Naive thymus-derived CD8-positive, alpha-beta T cell (primary cell): Measurements from ENCODE around the gene RNFT2. TPM values are rescaled to one million over a fixed set of nuclear protein-coding genes. Genes with fewer than 3 reads are reported as not detected.
"Not testable (repeated sequence)": the region's sequence is repeated elsewhere in the genome, so short reads cannot be mapped to it uniquely, and the experiment has no call there.

ENCODE experiments used
- ATAC-seq, 2 donors: fragments of 150-1000 bp; cut with Tn5 transposase in 1 of 2; sonication (Bioruptor Pico), chemical (Tn5 transposase) in 1 of 2; 1 replicate in 1 of 2; 2 replicates in 1 of 2; pipeline ENCODE4 v1.10.0; 2021; ENCODE audit warnings: mild to moderate bottlenecking in 2 of 2, moderate library complexity in 2 of 2
- POLR2A ChIA-PET: fragments of 350-600 bp; sonication (Branson Sonifier 250); formaldehyde crosslinking; loops from one replicate; lab custom pipeline; 2021; ENCODE audit warnings: antibody characterized with exemption; lab: Charles Lee
- DNase-seq, 10 donors: peaks; one replicate each; pipeline versions ENCODE4 v3.0.0 to v3.0.0-alpha.2; 2020 to 2022
- H3K27ac Mint-ChIP-seq, 10 donors: one replicate each; pipeline ENCODE4 v1.8.0; 2020 to 2022; ENCODE audit warnings: mild to moderate bottlenecking in 10 of 10, mixed read lengths in 10 of 10, moderate library complexity in 4 of 10, inconsistent platforms in 1 of 10
- H3K27me3 Mint-ChIP-seq, 5 donors: one replicate each; pipeline ENCODE4 v1.8.0; 2021 to 2022; ENCODE audit warnings: mixed read lengths in 5 of 5
- H3K36me3 Mint-ChIP-seq, 3 donors: one replicate each; pipeline ENCODE4 v1.8.0; 2020 to 2022; ENCODE audit warnings: mixed read lengths in 3 of 3, mild to moderate bottlenecking in 2 of 3, inconsistent platforms in 1 of 3
- H3K4me1 Mint-ChIP-seq, 4 donors: one replicate each; pipeline ENCODE4 v1.8.0; 2021 to 2022; ENCODE audit warnings: mixed read lengths in 4 of 4
- H3K4me3 Mint-ChIP-seq, 10 donors: one replicate each; pipeline ENCODE4 v1.8.0; 2020 to 2022; ENCODE audit warnings: mild to moderate bottlenecking in 10 of 10, mixed read lengths in 10 of 10, moderate library complexity in 6 of 10, inconsistent platforms in 1 of 10
- H3K9me3 Mint-ChIP-seq, 9 donors: one replicate each; pipeline ENCODE4 v1.8.0; 2020 to 2022; ENCODE audit warnings: mixed read lengths in 9 of 9, mild to moderate bottlenecking in 3 of 9, inconsistent platforms in 1 of 9, moderate library complexity in 1 of 9
- polyA plus RNA-seq, 3 donors: library from polyadenylated mRNA; unstranded; fragments of 300-500 nt; fragmentation: Illumina TruSeq; gene quantifications; one replicate each; pipeline ENCODE4 v1.2.3, GENCODE V29; 2021
- total RNA-seq, 8 experiments: library from RNA in 2 of 8; stranded (reverse) in 2 of 8; gene quantifications; one replicate each; pipeline ENCODE4 v1.2.3 and lab custom pipeline; 2021 to 2026

Gene RNFT2
- total and polyA plus RNA-seq, 5 experiments from 2014 or later, result 1.9 to 7.2 (median 2.4) TPM

- peak overlapping the region in 7 of 10 donors; percentile 4 to 75 (median 52) for H3K4me3 Mint-ChIP-seq
- H3K36me3 Mint-ChIP-seq, result peaks cover 0 to 34% (median 8%) of the 10 kb centered on the region in 3 donors
- no peak for DNase-seq
- no peaks in the 10 kb centered on the region for H3K27me3 Mint-ChIP-seq
- peak overlapping the region in 5 of 10 donors; percentile 6 to 88 (median 28) for H3K27ac Mint-ChIP-seq
- H3K4me1 Mint-ChIP-seq, result peaks cover 28 to 56% (median 47%) of the 10 kb centered on the region in 4 donors
- ATAC-seq, result no peak
- H3K9me3 Mint-ChIP-seq, result no peaks in the 10 kb centered on the region
- POLR2A ChIA-PET, result no interaction called here
Observed at GRCh38 chr12:116735084-116735483, 3.0 kb upstream of the RNFT2 start.

GRCh38 chr12:116735951-116736599, 2.0 kb upstream of the RNFT2 start:
- Mint-ChIP-seq H3K9me3 (no peaks in the 10 kb centered on the region), H3K36me3 (peaks cover 0 to 28% (median 8%) of the 10 kb centered on the region in 3 donors), H3K4me1 (peaks cover 28 to 53% (median 47%) of the 10 kb centered on the region in 4 donors), H3K4me3 (peak overlapping the region; percentile 84 to 99 (median 92)), H3K27ac (peak overlapping the region in 6 of 10 donors; percentile 29 to 80 (median 73)), H3K27me3 (no peaks in the 10 kb centered on the region)
- DNase-seq (no peak), ATAC-seq (no peak)
- POLR2A ChIA-PET, result interaction anchor here (1.4 kb wide), 1 partner anchor 9 kb away, joined by 3 read pairs; no protein-coding TSS in a partner anchor

- Mint-ChIP-seq H3K27me3 (no peaks in the 10 kb centered on the region), H3K27ac (peak overlapping the region; percentile 54 to 89 (median 83)), H3K4me1 (peaks cover 26 to 49% (median 44%) of the 10 kb centered on the region in 4 donors), H3K4me3 (peak overlapping the region; percentile 84 to 99 (median 92)), H3K36me3 (peaks cover 3 to 26% (median 8%) of the 10 kb centered on the region in 3 donors), H3K9me3 (no peaks in the 10 kb centered on the region)
- DNase-seq (peak in 1 of 10 donors; percentile 5), ATAC-seq (no peak)
- POLR2A ChIA-PET, result interaction anchor here (1.0 to 1.4 kb wide), 3 partner anchors 10 to 82 kb away, joined by 3 read pairs; no protein-coding TSS in a partner anchor
Observed at GRCh38 chr12:116736962-116737773, 947 bp upstream of the RNFT2 start.

GRCh38 chr12:116739381-116739887, 1.3 kb downstream of the RNFT2 start:
- H3K4me3 Mint-ChIP-seq, result peak overlapping the region in 4 of 10 donors; percentile 1 to 97 (median 94)
- ATAC-seq, result no peak
- no peak overlapping the region for H3K27ac Mint-ChIP-seq
- peaks cover 19 to 38% (median 33%) of the 10 kb centered on the region in 4 donors for H3K4me1 Mint-ChIP-seq
- POLR2A ChIA-PET, result no interaction called here
- H3K36me3 Mint-ChIP-seq, result peaks cover 3 to 14% (median 7%) of the 10 kb centered on the region in 3 donors
- no peak for DNase-seq
- no peaks in the 10 kb centered on the region for H3K27me3 Mint-ChIP-seq
- no peaks in the 10 kb centered on the region for H3K9me3 Mint-ChIP-seq

GRCh38 chr12:116742787-116743186, 4.7 kb downstream of the RNFT2 start:
- peaks cover 5 to 13% (median 12%) of the 10 kb centered on the region in 4 donors for H3K4me1 Mint-ChIP-seq
- ATAC-seq, H3K9me3 Mint-ChIP-seq, POLR2A ChIA-PET, H3K27ac Mint-ChIP-seq, H3K36me3 Mint-ChIP-seq, H3K27me3 Mint-ChIP-seq, DNase-seq, H3K4me3 Mint-ChIP-seq: not testable (repeated sequence)

- H3K4me3 Mint-ChIP-seq, result no peak overlapping the region
- no peak overlapping the region for H3K27ac Mint-ChIP-seq
- H3K36me3 Mint-ChIP-seq, result peaks cover 0 to 7% (median 4%) of the 10 kb centered on the region in 3 donors
- ATAC-seq (no peak), DNase-seq (no peak)
- H3K9me3 Mint-ChIP-seq, result no peaks in the 10 kb centered on the region
- H3K27me3 Mint-ChIP-seq, result no peaks in the 10 kb centered on the region
- POLR2A ChIA-PET, result no interaction called here
- peaks cover 0 to 2% (median 0%) of the 10 kb centered on the region in 4 donors for H3K4me1 Mint-ChIP-seq
Observed at GRCh38 chr12:116744766-116745165, 6.7 kb downstream of the RNFT2 start.

GRCh38 chr12:116745554-116745953, 7.4 kb downstream of the RNFT2 start:
- no peak for DNase-seq
- Mint-ChIP-seq H3K4me3 (no peak overlapping the region), H3K27ac (no peak overlapping the region), H3K27me3 (no peaks in the 10 kb centered on the region), H3K9me3 (no peaks in the 10 kb centered on the region), H3K4me1 (peaks cover 0 to 2% (median 0%) of the 10 kb centered on the region in 4 donors), H3K36me3 (peaks cover 0 to 7% (median 4%) of the 10 kb centered on the region in 3 donors)
- POLR2A ChIA-PET, result no interaction called here
- no peak for ATAC-seq

GRCh38 chr12:116749884-116750283, 11.8 kb downstream of the RNFT2 start:
- H3K4me1 Mint-ChIP-seq, result no peaks in the 10 kb centered on the region
- POLR2A ChIA-PET, result no interaction called here
- no peak overlapping the region for H3K4me3 Mint-ChIP-seq
- no peak overlapping the region for H3K27ac Mint-ChIP-seq
- DNase-seq (no peak), ATAC-seq (no peak)
- H3K27me3 Mint-ChIP-seq, result no peaks in the 10 kb centered on the region
- peaks cover 0 to 4% (median 0%) of the 10 kb centered on the region in 9 donors for H3K9me3 Mint-ChIP-seq
- H3K36me3 Mint-ChIP-seq, result peaks cover 11 to 24% (median 15%) of the 10 kb centered on the region in 3 donors

GRCh38 chr12:116750298-116750697, 12.2 kb downstream of the RNFT2 start:
- H3K27ac Mint-ChIP-seq, result no peak overlapping the region
- H3K27me3 Mint-ChIP-seq, result no peaks in the 10 kb centered on the region
- H3K4me3 Mint-ChIP-seq, result no peak overlapping the region
- ATAC-seq (no peak), DNase-seq (no peak)
- POLR2A ChIA-PET, result no interaction called here
- H3K4me1 Mint-ChIP-seq, result no peaks in the 10 kb centered on the region
- H3K9me3 Mint-ChIP-seq, result peaks cover 0 to 4% (median 0%) of the 10 kb centered on the region in 9 donors
- peaks cover 11 to 28% (median 18%) of the 10 kb centered on the region in 3 donors for H3K36me3 Mint-ChIP-seq

- peaks cover 11 to 48% (median 24%) of the 10 kb centered on the region in 3 donors for H3K36me3 Mint-ChIP-seq
- H3K27me3 Mint-ChIP-seq, DNase-seq, H3K4me1 Mint-ChIP-seq, H3K9me3 Mint-ChIP-seq, H3K4me3 Mint-ChIP-seq, H3K27ac Mint-ChIP-seq, POLR2A ChIA-PET, ATAC-seq: not testable (repeated sequence)
Observed at GRCh38 chr12:116754097-116754496, 16.0 kb downstream of the RNFT2 start.

- H3K27ac Mint-ChIP-seq, H3K9me3 Mint-ChIP-seq, ATAC-seq, POLR2A ChIA-PET, H3K4me1 Mint-ChIP-seq, H3K4me3 Mint-ChIP-seq, H3K27me3 Mint-ChIP-seq, DNase-seq: not testable (repeated sequence)
- peaks cover 11 to 48% (median 24%) of the 10 kb centered on the region in 3 donors for H3K36me3 Mint-ChIP-seq
Observed at GRCh38 chr12:116754783-116755182, 16.7 kb downstream of the RNFT2 start.

GRCh38 chr12:116759783-116760621, 21.9 kb downstream of the RNFT2 start:
- H3K36me3 Mint-ChIP-seq, result peaks cover 0 to 33% (median 16%) of the 10 kb centered on the region in 3 donors
- H3K4me3 Mint-ChIP-seq, result peak overlapping the region in 9 of 10 donors; percentile 60 to 86 (median 70)
- peak; percentile 50 for ATAC-seq
- peak overlapping the region in 5 of 10 donors; percentile 29 to 88 (median 71) for H3K27ac Mint-ChIP-seq
- H3K27me3 Mint-ChIP-seq, result no peaks in the 10 kb centered on the region
- H3K4me1 Mint-ChIP-seq, result peaks cover 0 to 15% (median 5%) of the 10 kb centered on the region in 4 donors
- DNase-seq, result peak in 5 of 10 donors; percentile 18 to 44 (median 27)
- POLR2A ChIA-PET, result no interaction called here
- no peaks in the 10 kb centered on the region for H3K9me3 Mint-ChIP-seq
